Measurements from ENCODE around the gene NUFIP2.
"Not testable (repeated sequence)": the region's sequence is repeated elsewhere in the genome, so short reads cannot be mapped to it uniquely, and the experiment has no call there.

NUFIP2 gene

GRCh38 chr17:29279397-29280070 is 14.4 kb downstream of the NUFIP2 start:
- no peak for DNase-seq

DNA sequence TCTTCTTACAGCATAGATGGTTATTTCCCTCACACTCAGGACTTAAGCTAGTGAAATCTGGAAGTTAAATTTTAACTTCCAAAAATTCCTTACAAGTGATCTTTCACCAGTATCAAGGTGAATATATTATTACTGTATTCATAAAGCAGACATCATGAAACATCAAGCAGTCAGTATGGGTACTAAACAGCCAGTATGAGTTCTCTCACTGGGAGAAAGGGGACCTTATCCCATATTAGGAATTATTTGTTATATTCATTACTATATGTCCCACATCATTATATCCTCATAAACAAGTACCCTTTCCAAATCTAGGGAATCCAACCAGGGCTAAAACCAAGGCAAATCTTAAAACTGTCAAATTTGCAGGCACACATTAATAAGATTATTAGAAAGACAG is 15.3 kb downstream of the NUFIP2 start:
- no peak for DNase-seq

- DNase-seq, result no peak
Measured at GRCh38 chr17:29273924-29274323, 20.0 kb downstream of the NUFIP2 start.

DNA sequence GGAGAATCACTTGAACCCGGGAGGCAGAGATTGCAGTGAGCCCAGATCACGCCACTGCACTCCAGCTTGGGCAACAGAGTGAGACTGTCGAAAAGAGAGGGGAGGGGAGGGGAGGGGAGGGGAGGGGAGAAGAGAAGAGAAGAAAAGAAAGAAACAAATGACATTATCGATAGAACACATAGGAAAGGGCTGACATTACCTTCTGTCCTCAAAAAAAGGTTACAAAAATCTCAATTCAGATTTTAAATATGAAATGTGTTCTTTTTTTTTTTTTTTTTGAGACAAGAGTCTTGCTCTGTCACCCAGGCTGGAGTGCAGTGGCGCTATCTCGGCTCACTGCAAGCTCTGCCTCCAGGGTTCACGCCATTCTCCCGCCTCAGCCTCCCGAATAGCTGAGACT is 22.0 kb downstream of the NUFIP2 start:
- DNase-seq, result not testable (repeated sequence)

DNA sequence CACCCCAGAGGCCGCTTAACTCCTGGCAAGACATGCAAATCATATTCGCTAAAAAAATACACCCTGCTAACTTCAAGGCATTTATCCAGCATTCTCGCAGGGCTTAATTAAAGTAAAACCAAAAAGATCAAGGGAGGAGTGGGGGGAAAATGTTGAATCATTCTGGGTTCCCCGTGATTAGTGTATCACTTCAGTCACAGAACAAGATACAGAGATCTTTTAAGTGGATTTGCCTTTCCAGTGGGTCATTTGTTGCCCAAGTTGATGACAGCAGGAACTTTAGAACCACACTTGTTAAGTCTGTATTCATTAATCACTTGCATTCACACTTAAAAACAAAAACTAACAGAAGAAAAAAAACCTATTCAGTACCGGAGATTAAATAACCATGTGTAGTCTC is 30.0 kb downstream of the NUFIP2 start:
- DNase-seq, result no peak

DNA sequence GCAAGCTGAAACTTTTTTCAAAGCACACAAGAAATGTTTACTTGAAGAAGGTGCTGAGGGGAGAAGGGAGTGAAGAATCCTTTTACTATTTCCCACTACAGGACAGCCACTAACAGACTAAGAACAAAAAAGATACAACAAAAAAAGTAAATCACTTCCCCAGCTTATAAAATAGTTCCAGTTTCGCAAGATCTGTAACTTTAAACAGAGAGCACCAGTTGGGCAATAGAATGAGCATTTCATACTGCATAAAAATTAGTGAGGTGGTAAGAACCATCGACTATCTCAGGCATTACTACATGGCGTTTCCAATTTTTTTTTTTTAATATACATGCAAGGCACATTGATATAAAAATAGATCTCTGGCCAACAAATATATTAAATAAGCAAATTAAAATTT is 36.2 kb downstream of the NUFIP2 start:
- no peak for DNase-seq

DNA sequence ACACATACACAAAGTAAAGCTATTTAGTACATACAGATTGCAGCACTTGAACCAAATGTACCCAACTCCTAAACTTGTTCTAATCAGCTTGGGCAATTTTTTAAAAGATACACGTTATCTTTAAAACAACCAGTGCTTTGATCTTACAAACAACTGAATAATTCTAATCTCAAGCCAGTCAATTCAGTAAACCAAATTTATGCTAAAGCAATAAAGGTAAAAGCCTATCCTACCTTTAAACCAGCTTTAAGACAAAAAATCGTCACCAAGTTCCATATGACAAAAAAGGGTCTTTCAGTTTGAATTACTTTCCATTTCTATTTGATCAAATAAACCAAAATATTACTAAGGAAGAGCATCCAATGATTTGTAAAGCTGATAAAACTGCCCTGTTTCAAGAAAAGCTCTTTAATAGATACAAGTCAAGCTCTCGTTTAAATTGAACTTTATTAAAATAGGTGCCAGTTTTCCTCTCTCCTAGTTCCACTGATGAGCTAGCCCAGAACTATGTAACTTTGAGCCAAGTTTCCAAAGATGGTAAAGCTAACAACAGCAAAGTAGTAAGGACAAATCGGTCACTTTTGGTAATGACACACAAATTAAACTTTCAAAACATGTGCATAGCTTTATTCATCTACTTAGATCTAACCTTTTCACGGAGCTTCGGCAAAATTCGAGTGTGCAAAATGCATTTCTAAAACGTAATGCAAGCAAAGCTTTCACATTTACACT is 37.0 kb downstream of the NUFIP2 start:
- no peak for DNase-seq

- DNase-seq, result no peak
Measured at GRCh38 chr17:29255926-29256522, 37.9 kb downstream of the NUFIP2 start.

- no peak for DNase-seq
Measured at GRCh38 chr17:29253037-29253436, 40.9 kb downstream of the NUFIP2 start.

GRCh38 chr17:29252101-29252791 is 41.7 kb downstream of the NUFIP2 start:
- no peak for DNase-seq

GRCh38 chr17:29251184-29251583 is 42.8 kb downstream of the NUFIP2 start:
- DNase-seq, result no peak

GRCh38 chr17:29250666-29251065 is 43.3 kb downstream of the NUFIP2 start:
- DNase-seq, result no peak

- no peak for DNase-seq
Measured at GRCh38 chr17:29248845-29249244, 45.1 kb downstream of the NUFIP2 start.

GRCh38 chr17:29247219-29247618 is 46.7 kb downstream of the NUFIP2 start:
- DNase-seq, result no peak

- no peak for DNase-seq
Measured at GRCh38 chr17:29246628-29247027, 47.3 kb downstream of the NUFIP2 start, which contains the start of gene CRYBA1. Gene CRYBA1 (plus strand): TSS chr17:29246859. CDS start chr17:29246864, 5 bp downstream.

GRCh38 chr17:29245401-29245800 is 48.5 kb downstream of the NUFIP2 start:
- DNase-seq, result no peak

DNA sequence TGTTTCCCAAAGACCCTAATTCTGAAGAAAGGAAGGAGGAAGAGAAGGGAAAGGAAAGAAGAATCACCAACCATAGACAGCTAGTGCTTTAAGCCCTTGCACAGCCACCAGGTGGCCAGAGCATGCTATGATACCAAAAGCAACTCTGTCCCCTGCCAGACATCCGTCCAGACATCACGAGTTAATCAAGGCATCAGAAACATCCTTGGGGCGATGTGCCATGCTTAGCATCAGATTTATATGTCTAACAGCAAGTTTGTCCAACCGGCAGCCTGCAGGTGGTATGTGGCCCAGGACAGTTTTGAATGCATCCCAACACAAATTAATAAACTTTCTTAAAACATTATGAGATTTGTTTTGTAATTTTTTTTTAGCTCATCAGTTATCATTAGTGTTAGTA is 50.2 kb downstream of the NUFIP2 start:
- no peak for DNase-seq

GRCh38 chr17:29242790-29243189 is 51.2 kb downstream of the NUFIP2 start:
- DNase-seq, result no peak

GRCh38 chr17:29242051-29242450 is 51.9 kb downstream of the NUFIP2 start:
- DNase-seq, result no peak

DNA sequence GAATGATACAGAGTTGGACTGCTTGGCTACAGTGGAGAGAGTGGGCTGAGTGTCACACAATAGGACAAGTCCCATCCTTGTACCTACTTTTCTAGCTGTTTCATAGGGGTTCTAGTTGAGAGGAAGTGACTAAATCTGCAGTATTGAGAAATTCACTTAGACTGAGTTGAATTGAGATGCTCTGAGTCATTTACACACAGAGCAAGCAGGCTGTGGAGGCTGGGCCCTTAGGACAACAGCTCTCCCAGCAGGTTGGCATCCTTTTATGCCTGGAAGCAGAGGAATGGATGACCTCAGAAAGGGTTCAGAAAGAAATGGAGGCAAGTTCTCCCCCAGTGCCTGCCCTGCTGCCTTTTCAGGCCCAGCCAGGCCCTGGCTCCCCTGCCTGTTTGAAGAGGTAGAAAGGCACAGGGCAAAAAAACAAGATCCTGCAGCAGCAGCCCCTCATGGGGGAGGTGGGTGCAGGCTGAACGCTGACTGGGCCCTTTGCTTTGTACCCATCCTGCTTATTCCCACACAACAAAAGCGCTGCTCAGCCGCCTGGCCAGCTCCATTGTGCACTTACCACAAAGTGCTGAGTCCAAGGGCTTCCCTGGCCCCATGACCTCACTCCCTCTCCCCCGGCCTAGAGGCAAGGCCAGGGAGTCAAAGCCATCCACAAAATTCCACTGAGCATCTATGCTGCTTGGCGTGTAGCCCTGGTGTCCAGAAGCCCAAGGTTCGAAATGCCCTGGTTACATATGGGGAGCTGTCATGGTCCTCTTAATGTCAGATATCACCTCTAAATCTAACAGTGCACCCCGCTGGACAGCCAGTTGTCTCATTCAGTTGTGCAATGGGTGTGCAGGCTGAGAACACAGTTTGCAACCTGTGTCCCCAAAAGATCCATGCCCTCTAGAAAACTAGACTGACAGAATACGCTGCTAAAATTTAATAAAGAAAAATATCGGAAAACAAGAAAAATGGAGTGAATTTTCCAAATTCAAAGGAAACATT is 52.7 kb downstream of the NUFIP2 start:
- DNase-seq, result peak; percentile 44

- DNase-seq, result no peak
Measured at GRCh38 chr17:29240477-29240876, 53.5 kb downstream of the NUFIP2 start.
